Esophagus muscularis mucosa (tissue), 4 donors: Measurements from ENCODE around the gene TNF. TPM values are rescaled to one million over a fixed set of nuclear protein-coding genes. Genes with fewer than 3 reads are reported as not detected.
A peak's percentile ranks its signal among the peaks of the same experiment; 100 is the strongest.

ENCODE experiments used
- DNase-seq: peaks from one replicate; pipeline ENCODE4 v3.0.0-alpha.2; 2017; ENCODE audit errors: extremely low spot score
- H3K27ac ChIP-seq, 4 donors: fragments of 200-600 bp; sonication (generic); replicated peaks in 1 of 4; 1 replicate in 3 of 4; 2 replicates in 1 of 4; pipeline ENCODE4 v1.5.1; 2016 to 2019; ENCODE audit warnings: mild to moderate bottlenecking in 1 of 4
- H3K27me3 ChIP-seq, 4 donors: fragments of 200-600 bp; sonication (generic); one replicate each; pipeline versions ENCODE4 v1.5.1 to v1.6.0; 2016 to 2019
- H3K36me3 ChIP-seq, 4 donors: fragments of 200-600 bp; sonication (generic); one replicate each; pipeline ENCODE4 v1.5.1; 2016 to 2019
- H3K4me1 ChIP-seq, 4 donors: fragments of 200-600 bp; sonication (generic); one replicate each; pipeline ENCODE4 v1.5.1; 2016 to 2019
- H3K4me3 ChIP-seq, 4 donors: fragments of 200-600 bp; sonication (generic); 1 replicate in 2 of 4; 2 replicates in 2 of 4; pipeline ENCODE4 v1.5.1; 2016 to 2019; ENCODE audit warnings: mild to moderate bottlenecking in 4 of 4, moderate library complexity in 1 of 4
- H3K9me3 ChIP-seq, 4 donors: fragments of 200-600 bp; sonication (generic); 1 replicate in 3 of 4; 2 replicates in 1 of 4; pipeline ENCODE4 v1.5.1; 2016 to 2019
- EP300 ChIP-seq: sonication (generic); formaldehyde crosslinking; IDR thresholded peaks from one replicate; pipeline ENCODE4 v1.6.1; 2017; ENCODE audit warnings: antibody characterized with exemption
- POLR2A ChIP-seq: fragments of 450-650 bp; IDR thresholded peaks from one replicate; pipeline ENCODE4 v1.6.1; 2017; ENCODE audit warnings: antibody characterized with exemption, moderate library complexity, mild to moderate bottlenecking, low read depth
- POLR2AphosphoS5 ChIP-seq, 2 donors: sonication (generic); formaldehyde crosslinking; IDR thresholded peaks; one replicate each; pipeline ENCODE4 v1.6.1; 2017; ENCODE audit warnings: antibody characterized with exemption in 2 of 2
- WGBS: methylation state at CpG from one replicate; pipeline ENCODE4 v1.1.5; 2018; 5-methylcytosine and 5-hydroxymethylcytosine counted together
- intact Hi-C: fragments of 100-400 bp; cut with DNase I; formaldehyde crosslinking; loops from one replicate; pipeline ENCODE4 v1.15.1; 2023
- total RNA-seq, 4 donors: library from RNA; depleted of rRNA; stranded (reverse); fragments of >200 nt; gene quantifications; one replicate each; pipeline versions ENCODE4 v1.1.0 to v1.2.1, GENCODE V29; 2016
- TF ChIP-seq, protein P1 (sequence below), 3 experiments: fragments of 200-600 bp in 2 of 3; fragments of 450-650 bp in 1 of 3; sonication (generic) in 2 of 3; IDR thresholded peaks; one replicate each; pipeline ENCODE4 v1.5.1; 2017 to 2019; ENCODE audit warnings: antibody characterized with exemption in 3 of 3, mild to moderate bottlenecking in 2 of 3, moderate library complexity in 1 of 3

TNF gene
- total RNA-seq, 4 donors from 2014 or later = 0.17 to 1.5 TPM; not detected in 2

DNA sequence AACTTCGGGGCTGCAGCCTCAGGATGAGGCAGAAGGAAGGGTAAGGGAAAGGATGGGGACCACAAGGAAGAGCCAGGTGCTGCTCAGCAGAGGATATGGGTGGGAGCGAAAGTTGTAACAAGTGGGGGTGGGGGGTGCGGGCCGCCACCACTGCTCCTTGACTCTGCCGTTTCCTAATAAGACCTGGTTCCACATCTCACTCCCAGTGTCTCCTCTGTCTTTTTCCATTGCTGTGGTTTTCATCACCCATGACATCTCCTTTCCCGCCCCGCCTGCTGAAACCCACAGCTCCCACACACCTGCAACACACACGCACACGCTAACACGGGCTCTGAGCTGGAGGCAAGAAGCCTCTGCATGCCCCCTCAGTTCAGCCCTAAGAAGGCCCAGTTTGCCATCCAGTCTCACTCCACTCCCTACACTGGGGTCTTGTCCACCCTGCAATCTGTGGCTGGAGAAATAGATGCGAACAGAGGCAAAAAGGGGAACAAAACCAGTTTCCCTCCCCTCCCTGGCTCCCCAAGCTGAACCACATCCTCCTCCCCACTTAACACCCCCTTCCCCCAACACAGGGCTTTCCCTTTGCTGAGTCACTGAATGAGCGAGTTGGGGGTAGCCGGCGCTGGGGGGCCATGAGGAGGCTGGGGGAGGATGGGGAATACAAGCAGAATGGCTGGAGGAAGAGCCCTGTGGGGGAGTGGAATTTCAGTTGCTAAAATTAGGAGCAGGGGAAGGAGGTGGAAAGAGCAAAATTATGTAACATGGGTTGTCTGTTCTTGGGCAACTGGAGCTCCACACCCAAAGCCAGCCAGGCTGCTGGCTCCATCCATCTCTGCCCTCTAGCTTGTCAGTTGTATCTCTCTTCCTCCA lies 16.5 kb upstream of the TNF start:
- no peaks in the 10 kb centered on the region for H3K9me3 ChIP-seq
- H3K4me3 ChIP-seq = no peak overlapping the region
- WGBS = 79% methylated on average over 14 of the region's 14 CpGs
- TF ChIP-seq EP300 (no peak), POLR2A (no peak), POLR2AphosphoS5 (IDR thresholded peaks at IDR 0.05) (no peak)
- TF ChIP-seq, protein P1, sequence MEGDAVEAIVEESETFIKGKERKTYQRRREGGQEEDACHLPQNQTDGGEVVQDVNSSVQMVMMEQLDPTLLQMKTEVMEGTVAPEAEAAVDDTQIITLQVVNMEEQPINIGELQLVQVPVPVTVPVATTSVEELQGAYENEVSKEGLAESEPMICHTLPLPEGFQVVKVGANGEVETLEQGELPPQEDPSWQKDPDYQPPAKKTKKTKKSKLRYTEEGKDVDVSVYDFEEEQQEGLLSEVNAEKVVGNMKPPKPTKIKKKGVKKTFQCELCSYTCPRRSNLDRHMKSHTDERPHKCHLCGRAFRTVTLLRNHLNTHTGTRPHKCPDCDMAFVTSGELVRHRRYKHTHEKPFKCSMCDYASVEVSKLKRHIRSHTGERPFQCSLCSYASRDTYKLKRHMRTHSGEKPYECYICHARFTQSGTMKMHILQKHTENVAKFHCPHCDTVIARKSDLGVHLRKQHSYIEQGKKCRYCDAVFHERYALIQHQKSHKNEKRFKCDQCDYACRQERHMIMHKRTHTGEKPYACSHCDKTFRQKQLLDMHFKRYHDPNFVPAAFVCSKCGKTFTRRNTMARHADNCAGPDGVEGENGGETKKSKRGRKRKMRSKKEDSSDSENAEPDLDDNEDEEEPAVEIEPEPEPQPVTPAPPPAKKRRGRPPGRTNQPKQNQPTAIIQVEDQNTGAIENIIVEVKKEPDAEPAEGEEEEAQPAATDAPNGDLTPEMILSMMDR (IDR thresholded peaks at IDR 0.05) = no peak
- H3K27ac ChIP-seq = peak overlapping the region; percentile 28 to 60 (median 50)
- peaks cover 23 to 65% (median 40%) of the 10 kb centered on the region in 4 donors for H3K36me3 ChIP-seq
- H3K27me3 ChIP-seq = no peaks in the 10 kb centered on the region
- DNase-seq = no peak
- intact Hi-C loops = no loop called here
- peaks cover 33 to 46% (median 39%) of the 10 kb centered on the region in 4 donors for H3K4me1 ChIP-seq

DNA sequence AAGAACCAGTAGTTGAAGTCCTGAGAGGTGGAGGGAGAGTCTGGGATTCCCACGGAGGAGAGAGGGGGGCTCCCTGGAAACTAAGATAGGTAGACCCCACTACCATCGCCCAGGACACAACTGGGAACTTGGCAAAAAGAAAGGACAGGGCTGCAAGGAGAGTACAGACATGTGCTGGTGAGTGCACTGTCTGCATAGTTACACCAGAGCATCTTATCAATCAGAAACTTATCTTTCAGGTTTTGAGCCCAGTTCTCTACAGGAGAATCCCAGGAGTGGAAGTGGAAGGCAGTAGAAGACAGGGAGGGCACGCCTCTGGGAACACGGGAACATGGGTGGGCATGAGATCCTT lies 15.8 kb upstream of the TNF start:
- DNase-seq = no peak
- intact Hi-C loops = no loop called here
- peak overlapping the region; percentile 28 to 60 (median 50) for H3K27ac ChIP-seq
- no peaks in the 10 kb centered on the region for H3K9me3 ChIP-seq
- no peak overlapping the region for H3K4me3 ChIP-seq
- WGBS = 68% methylated on average over 3 of the region's 4 CpGs
- TF ChIP-seq, protein P1 (IDR thresholded peaks at IDR 0.05) = no peak
- TF ChIP-seq POLR2A (no peak), POLR2AphosphoS5 (IDR thresholded peaks at IDR 0.05) (no peak), EP300 (no peak)
- no peaks in the 10 kb centered on the region for H3K27me3 ChIP-seq
- H3K36me3 ChIP-seq = peaks cover 19 to 58% (median 38%) of the 10 kb centered on the region in 4 donors
- peaks cover 33 to 46% (median 39%) of the 10 kb centered on the region in 4 donors for H3K4me1 ChIP-seq

DNA sequence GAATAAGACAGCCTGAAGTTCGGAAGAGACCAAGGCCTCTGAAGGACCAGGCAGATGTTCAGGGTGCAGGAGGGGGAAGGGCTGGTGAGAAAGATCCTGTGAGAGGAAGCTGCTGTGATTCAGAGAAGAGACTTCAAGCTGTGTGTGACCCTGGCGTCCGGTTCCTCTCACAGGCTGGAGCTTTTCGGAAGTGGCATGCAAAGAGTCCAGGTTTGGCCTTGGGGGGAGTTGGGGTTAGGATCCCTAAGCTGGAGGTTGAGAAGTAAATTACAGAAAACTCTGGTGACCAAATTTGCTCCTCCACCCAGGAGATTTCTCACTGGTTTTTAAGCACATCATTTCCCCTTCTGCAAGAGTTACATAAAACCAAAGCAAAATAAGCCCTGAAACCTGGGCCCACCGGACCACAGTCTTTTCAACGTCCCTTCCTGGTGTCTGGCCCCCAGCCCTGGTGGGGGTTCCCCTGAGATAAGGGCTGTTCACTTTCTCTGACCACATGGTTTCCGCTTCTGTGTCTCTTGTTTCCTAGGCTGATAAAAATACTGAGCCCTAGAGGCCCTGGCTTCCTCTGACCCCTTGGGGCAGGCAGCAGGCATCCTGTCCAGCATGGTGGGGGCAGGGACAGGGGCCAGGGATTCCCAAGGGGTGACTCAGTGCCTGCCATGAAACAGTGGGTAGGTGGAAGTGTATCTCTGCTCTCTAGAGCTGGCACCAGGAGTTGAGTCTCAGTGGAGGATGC lies 15.2 kb upstream of the TNF start:
- WGBS = 59% methylated on average over 5 of the region's 7 CpGs
- Histone ChIP-seq H3K36me3 (peaks cover 19 to 52% (median 38%) of the 10 kb centered on the region in 4 donors), H3K9me3 (no peaks in the 10 kb centered on the region), H3K4me1 (peaks cover 33 to 46% (median 39%) of the 10 kb centered on the region in 4 donors), H3K4me3 (no peak overlapping the region), H3K27me3 (no peaks in the 10 kb centered on the region), H3K27ac (peak overlapping the region; percentile 28 to 60 (median 50))
- intact Hi-C loops = no loop called here
- no peak for DNase-seq
- TF ChIP-seq EP300 (no peak), POLR2AphosphoS5 (IDR thresholded peaks at IDR 0.05) (peak; percentile 58)
- TF ChIP-seq, protein P1 (IDR thresholded peaks at IDR 0.05) = no peak

DNA sequence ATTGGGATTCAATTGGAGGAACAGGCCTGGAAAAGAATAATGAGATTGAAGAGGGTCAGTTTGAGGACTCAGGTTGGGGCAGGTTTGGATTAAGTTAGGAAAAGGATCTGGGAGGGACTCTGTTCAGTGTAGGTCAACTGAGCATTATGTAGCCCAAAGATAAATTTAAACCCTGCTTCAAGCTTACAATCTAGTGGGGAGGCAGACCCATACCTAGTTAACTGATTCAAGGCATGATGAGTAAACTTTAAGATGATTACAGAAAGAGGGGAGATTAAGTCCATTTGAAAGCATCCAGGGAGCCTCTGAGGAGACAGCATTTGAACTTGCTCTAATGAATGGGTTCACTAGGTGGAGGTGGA lies 14.7 kb upstream of the TNF start:
- Histone ChIP-seq H3K36me3 (peaks cover 19 to 47% (median 35%) of the 10 kb centered on the region in 4 donors), H3K9me3 (no peaks in the 10 kb centered on the region), H3K4me1 (peaks cover 33 to 46% (median 39%) of the 10 kb centered on the region in 4 donors), H3K4me3 (no peak overlapping the region), H3K27me3 (peaks cover 0 to 3% (median 0%) of the 10 kb centered on the region in 4 donors), H3K27ac (peak overlapping the region; percentile 28 to 60 (median 50))
- DNase-seq = no peak
- TF ChIP-seq, protein P1 (IDR thresholded peaks at IDR 0.05) = no peak
- TF ChIP-seq POLR2A (no peak), POLR2AphosphoS5 (IDR thresholded peaks at IDR 0.05) (no peak), EP300 (no peak)
- intact Hi-C loops = no loop called here
